ENCODE results near the gene LYL1. TPM values are rescaled to one million over a fixed set of nuclear protein-coding genes. Genes with fewer than 3 reads are reported as not detected.

The LYL1 gene
- total RNA-seq, 1 experiment from 2014 or later: 0.63 TPM

GRCh38 chr19:13062317-13062716, 40.3 kb downstream of the LYL1 start:
- Histone ChIP-seq H4K8ac (replicated peaks; ENCODE audit: insufficient read length, low read depth, low read length) (no peak overlapping the region), H2BK5ac (ENCODE audit: insufficient read length, low read length) (no peak overlapping the region), H2BK20ac (ENCODE audit: low read depth, low read length, poor library complexity, severe bottlenecking) (no peak overlapping the region), H3K79me2 (ENCODE audit: insufficient read depth, low read length) (no peaks in the 10 kb centered on the region), H3K4ac (ENCODE audit: low read depth, low read length) (no peak overlapping the region), H3K79me1 (ENCODE audit: insufficient read depth, low read depth, low read length, poor library complexity, severe bottlenecking) (no peaks in the 10 kb centered on the region), H3K27me3 (ENCODE audit: insufficient read depth, low read length) (peaks cover 31% of the 10 kb centered on the region), H3K9me3 (ENCODE audit: control insufficient read depth, low read depth, low read length) (no peaks in the 10 kb centered on the region), H2AFZ (ENCODE audit: low read length) (no peak overlapping the region), H3K56ac (ENCODE audit: insufficient read length, low read depth, low read length) (no peak overlapping the region), H3K4me2 (ENCODE audit: insufficient read depth, insufficient read length, low read length) (no peak overlapping the region), H3T11ph (ENCODE audit: low read length) (no peak overlapping the region), H4K20me1 (ENCODE audit: control insufficient read depth, insufficient read depth, insufficient read length) (no peaks in the 10 kb centered on the region), H2BK120ac (ENCODE audit: low read depth, low read length, poor library complexity, severe bottlenecking) (no peak overlapping the region), H3K27ac (ENCODE audit: insufficient read length, low read depth, low read length) (no peak overlapping the region), H3K9ac (ENCODE audit: extremely low read depth, insufficient read length, low read length) (no peak overlapping the region), H2BK15ac (ENCODE audit: low read depth, low read length) (no peak overlapping the region), H2AK5ac (ENCODE audit: insufficient read length, low read length) (no peak overlapping the region), H4K91ac (ENCODE audit: insufficient read length, low read depth, low read length) (no peak overlapping the region), H3K14ac (ENCODE audit: insufficient read depth, low read length) (no peak overlapping the region), H3K23me2 (ENCODE audit: insufficient read length, low read depth, low read length, poor library complexity, severe bottlenecking) (peaks cover 7% of the 10 kb centered on the region), H2BK12ac (ENCODE audit: insufficient read length, low read depth, low read length) (no peak overlapping the region), H3K23ac (ENCODE audit: insufficient read length, low read depth, low read length) (no peak overlapping the region), H3K4me1 (ENCODE audit: insufficient read depth, low read length) (peaks cover 3% of the 10 kb centered on the region; the same call in 1 of the 2 replicates), H3K18ac (ENCODE audit: insufficient read length, low read depth, low read length) (no peak overlapping the region), H4K5ac (ENCODE audit: insufficient read length, low read depth, low read length) (no peak overlapping the region)
- TF ChIP-seq CTCF (conservative IDR thresholded peaks at IDR 0.05): no peak
- Mint-ChIP-seq H3K4me3 (no peak overlapping the region), H3K9me3 (no peaks in the 10 kb centered on the region; a peak in 1 of 5 replicates), H3K27ac (no peak overlapping the region), H3K4me1 (peaks cover 11 to 19% of the 10 kb centered on the region in 2 experiments), H3K36me3 (ENCODE audit: insufficient read depth in 1 of 3, low read depth in 3 of 3) (no peaks in the 10 kb centered on the region), H3K27me3 (ENCODE audit: low read depth) (peaks cover 91% of the 10 kb centered on the region)
- DNase-seq: no peak

Data from H9 (cell line).